Measurements from ENCODE around the gene TCHP. TPM values are rescaled to one million over a fixed set of nuclear protein-coding genes. Genes with fewer than 3 reads are reported as not detected.

TCHP gene
- total and polyA plus RNA-seq, 2 of the 13 experiments (the other 11 are each of a cell fraction or from before 2014, with no cell fraction given): 6.7 to 12.2 TPM

GRCh38 chr12:109861689-109862314, 38.3 kb upstream of the TCHP start (continued):
- TF ChIP-seq ZNF687 (CRISPR knock-in tag; IDR thresholded peaks at IDR 0.05) (peak; percentile 96), ZBTB7A (CRISPR knock-in tag; IDR thresholded peaks at IDR 0.05) (no peak), SMAD3 (CRISPR knock-in tag; IDR thresholded peaks at IDR 0.05) (peak; percentile 71; the same call in 1 of the 2 replicates), POGZ (CRISPR knock-in tag; IDR thresholded peaks at IDR 0.05) (peak; percentile 65), HNRNPLL (IDR thresholded peaks at IDR 0.05; ENCODE audit: low read depth, low read length, poor library complexity, severe bottlenecking) (no peak), TOE1 (CRISPR knock-in tag; IDR thresholded peaks at IDR 0.05) (no peak), RFXAP (CRISPR knock-in tag; IDR thresholded peaks at IDR 0.05; ENCODE audit: borderline replicate concordance) (0 out of 2 replicates have a peak, but pooled peaks have one; percentile 40), ZNF710 (CRISPR knock-in tag; IDR thresholded peaks at IDR 0.05; ENCODE audit: borderline replicate concordance) (0 out of 2 replicates have a peak, but pooled peaks have one; percentile 13), ZNF724P (CRISPR knock-in tag; IDR thresholded peaks at IDR 0.05; ENCODE audit: borderline replicate concordance) (no peak), ZNF614 (CRISPR knock-in tag; IDR thresholded peaks at IDR 0.05; ENCODE audit: borderline replicate concordance) (no peak), ZFX (CRISPR knock-in tag; IDR thresholded peaks at IDR 0.05; ENCODE audit: low read depth) (peak; percentile 68), XBP1 (CRISPR knock-in tag; IDR thresholded peaks at IDR 0.05) (no peak), SAP130 (CRISPR knock-in tag; IDR thresholded peaks at IDR 0.05; ENCODE audit: low read depth) (peak; percentile 54; the same call in 1 of the 2 replicates), HDAC2 (CRISPR knock-in tag; IDR thresholded peaks at IDR 0.05) (peak; percentile 45; the same call in 1 of the 2 replicates), CBFB (CRISPR knock-in tag; IDR thresholded peaks at IDR 0.05) (no peak), ZNF720 (CRISPR knock-in tag; IDR thresholded peaks at IDR 0.05) (no peak), ZBTB25 (CRISPR knock-in tag; IDR thresholded peaks at IDR 0.05) (no peak), HINFP (CRISPR knock-in tag; IDR thresholded peaks at IDR 0.05; ENCODE audit: low read depth) (no peak), NR2C2 (CRISPR knock-in tag; IDR thresholded peaks at IDR 0.05; ENCODE audit: borderline replicate concordance) (peak; percentile 85)

Measured in HepG2 (cell line).